ENCODE data around the gene NDUFA11.

The NDUFA11 gene

DNA sequence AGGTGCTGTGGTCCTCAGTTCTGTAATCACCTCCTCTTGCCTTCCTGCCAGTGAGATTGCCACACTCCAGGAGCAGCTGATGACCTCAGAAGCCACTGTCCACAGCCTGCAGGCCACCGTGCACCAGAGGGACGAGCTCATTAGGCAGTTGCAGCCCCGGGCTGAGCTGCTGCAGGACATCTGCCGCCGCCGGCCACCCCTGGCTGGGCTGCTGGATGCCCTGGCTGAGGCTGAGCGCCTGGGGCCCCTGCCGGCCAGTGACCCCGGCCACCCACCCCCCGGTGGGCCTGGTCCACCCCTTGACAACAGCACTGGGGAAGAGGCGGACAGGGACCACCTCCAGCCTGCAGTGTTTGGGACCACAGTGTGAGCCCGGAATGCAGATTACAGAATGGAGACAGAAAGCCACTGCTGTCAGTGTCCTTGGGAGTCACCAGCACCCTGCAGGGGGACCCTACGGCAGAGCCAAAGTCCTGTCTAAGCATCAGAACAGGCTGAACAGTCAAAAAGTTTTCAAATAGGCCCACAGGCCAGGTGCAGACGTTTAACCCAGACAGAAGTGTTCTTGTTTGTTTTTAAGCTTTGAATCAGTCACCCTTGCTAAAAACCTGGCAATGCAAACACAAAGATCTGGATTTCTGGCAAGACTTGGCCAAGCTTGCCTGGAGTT is 5.3 kb upstream of the NDUFA11 start:
- DNase-seq (ENCODE audit: low read depth) = no peak

- DNase-seq (ENCODE audit: low read depth) = no peak
Observed at GRCh38 chr19:5907241-5907640, 3.7 kb upstream of the NDUFA11 start.

GRCh38 chr19:5905114-5905778 is 1.7 kb upstream of the NDUFA11 start:
- no peak for DNase-seq (ENCODE audit: low read depth)

- DNase-seq (ENCODE audit: low read depth) = peak; percentile 99
Observed at GRCh38 chr19:5904352-5905113, 943 bp upstream of the NDUFA11 start, which contains the start of gene VMAC. Gene VMAC, plus strand, starts transcription at chr19:5904872. Its CDS starts 19 bp downstream, at chr19:5904891.

DNA sequence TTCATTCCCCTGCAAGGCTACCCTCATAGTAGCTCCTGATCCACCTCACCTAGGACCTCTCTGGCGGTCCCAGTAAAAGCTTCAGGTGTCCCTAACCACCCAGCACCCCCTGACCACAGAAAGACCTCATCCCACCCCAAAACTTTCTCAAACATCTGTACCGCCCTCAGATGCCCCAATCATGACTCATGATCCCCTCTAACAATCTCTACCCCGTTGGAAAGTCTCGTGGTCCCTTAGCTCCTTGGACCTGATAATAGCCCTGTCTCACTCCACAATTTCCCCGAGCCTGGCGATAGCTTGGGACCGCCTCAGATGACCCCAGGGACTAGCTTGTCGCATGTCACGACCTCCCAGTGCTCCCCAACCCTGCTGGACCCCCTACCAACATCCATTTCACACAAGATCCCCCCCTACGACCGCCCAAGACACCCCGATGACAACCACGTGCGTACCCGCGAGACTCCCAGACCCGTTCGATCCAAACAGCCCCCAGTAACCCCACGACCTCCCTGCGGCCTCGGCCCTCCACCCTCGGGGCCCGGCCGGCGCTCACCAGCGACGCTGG is 450 bp downstream of the NDUFA11 start:
- DNase-seq (ENCODE audit: low read depth) = peak; percentile 19

DNA sequence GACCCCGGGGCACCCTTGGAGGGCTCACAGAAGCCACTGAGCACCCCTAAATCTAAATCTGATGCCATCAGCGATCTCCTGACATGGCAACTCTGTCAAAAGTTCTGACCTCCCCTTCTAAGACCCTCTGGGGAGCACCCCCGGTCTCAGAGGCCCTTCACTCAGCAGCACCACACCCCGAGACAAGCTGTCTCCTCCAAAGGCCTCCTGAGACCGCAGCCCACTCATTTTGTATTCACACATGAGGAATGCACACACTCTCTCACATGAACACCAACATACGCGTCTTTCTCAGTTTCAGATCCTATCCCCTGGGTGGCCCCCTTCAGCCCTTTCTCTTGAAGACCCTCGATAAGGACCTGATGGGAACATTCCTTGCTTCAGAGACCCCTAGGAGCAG is 2.6 kb downstream of the NDUFA11 start:
- DNase-seq (ENCODE audit: low read depth) = no peak

DNA sequence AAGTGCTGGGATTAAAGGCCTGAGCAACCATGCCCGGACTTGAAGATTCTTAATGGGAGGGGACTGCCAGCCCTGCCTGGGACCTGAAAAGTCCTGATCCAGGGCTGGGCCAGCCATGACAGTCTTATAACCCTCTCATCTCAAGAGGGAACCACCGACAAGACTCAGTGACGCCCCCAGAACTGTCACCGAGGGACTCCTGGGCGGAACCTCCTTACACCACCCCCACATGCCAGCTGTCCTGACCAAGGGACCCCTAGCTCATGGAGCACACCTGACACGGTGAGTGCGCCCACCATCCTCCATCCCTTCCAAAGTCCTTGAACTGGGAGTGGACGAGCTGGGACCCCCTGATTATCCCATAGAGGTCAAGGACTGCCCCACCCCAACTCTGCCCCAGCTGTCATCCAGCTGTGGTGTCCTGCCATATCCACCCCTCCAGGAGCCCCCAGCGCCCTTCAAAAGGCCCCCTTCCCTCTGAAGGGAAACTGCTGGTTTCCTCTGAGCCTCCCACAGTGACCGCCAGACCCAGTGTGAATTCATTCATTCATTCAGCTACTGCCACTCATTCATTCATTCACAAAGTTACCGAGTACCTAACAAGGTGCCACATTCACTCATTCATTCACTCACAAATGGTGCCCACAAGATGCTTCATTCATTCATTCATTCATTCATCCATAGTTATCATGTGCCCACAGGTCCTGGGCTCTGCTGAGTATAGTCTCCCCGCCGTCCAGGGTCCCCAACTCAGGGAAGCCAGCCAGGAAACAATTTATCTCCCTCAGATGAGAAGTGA is 3.7 kb downstream of the NDUFA11 start:
- DNase-seq (ENCODE audit: low read depth) = no peak

DNA sequence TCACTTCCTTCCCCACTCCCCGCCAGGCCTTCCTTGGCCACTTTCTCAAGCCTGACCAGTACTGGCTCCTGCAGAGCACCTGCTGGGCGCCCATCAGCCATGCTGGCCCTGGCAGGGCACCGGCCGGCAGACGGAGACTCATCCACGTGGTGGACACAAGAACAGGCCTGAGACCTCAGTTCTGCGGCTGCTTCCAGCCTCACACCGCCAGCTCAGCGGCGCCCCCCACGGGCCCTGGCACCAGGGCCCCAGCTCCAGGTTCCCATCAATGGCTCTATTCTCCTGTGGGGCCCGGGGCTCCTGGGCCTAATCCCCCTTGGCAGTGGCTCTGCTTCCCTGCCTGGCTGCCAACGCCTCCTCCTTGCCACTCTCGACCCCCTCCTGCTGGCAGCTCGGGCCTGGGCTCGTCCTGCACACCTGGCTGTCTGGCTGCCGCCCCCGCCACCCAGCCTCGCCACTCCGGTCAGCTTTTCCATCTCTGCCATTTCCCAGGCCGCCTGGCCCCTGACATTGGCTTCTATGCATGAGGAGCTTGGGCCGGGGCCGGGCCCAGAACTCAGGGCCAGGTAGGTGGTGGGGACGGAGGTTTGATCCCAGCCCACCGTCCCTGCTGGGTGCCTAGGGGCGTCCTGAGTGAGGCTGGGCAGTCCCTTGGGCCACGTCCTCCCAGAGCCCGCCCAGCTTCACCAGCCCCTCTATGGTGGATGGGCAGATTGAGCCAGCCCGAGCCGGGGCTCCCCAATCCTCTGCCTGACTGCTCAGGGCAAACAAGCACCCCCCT is 6.2 kb downstream of the NDUFA11 start:
- no peak for DNase-seq (ENCODE audit: low read depth)

DNA sequence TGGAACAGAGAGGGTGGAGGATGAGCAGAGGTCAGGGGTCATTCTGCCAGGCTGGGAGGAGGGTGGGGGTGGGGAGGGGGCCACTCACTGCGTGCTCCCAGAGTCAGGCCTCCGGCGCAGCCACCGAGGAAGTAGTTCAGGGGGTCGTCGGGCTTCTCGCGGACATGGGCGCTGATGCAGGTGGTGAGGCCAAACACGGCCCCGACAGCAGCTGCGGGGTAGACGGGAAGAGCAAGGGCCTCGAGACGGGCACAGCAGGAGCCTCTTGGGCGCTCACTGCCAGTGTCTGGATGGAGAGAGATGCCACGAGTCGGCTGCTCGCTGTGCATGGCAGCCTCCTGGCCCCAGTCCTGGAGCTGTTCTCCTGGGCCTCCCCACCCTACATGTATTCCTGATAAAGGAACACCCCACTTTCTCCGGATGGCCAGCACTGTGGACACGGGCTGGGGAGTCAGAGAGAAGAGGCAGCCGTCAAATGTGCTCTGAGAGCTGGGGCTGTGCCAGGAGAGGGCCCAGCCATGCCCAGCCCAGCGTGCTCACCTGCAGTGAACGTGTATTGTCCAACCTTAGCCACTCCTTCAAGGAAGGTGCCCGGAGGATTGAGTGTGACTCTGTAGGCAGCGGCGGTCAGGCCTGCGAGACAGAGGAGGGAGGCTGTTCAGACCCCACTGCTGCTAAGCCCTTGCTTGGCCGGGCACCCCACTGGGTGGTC is 7.1 kb downstream of the NDUFA11 start:
- no peak for DNase-seq (ENCODE audit: low read depth)

DNA sequence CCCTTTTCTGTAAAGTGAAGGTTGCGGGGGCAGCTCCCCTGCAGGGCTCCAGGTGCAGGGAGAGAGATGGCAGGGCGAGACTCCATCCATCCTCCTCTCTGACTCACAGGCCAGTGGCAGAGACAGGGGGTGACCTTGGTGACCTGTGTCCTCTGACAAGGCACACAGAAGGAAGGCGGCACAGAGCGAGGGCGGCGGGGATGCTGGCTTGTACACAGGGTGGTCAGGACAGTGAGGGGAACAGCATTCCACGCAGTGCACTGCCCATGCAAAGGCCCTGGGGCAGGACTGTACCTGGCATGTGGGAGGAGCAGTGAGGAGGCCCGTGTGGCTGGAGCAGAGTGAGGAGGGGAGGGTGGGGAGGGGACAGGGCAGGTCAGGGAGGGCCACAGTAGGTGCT is 7.7 kb downstream of the NDUFA11 start:
- DNase-seq (ENCODE audit: low read depth) = no peak

DNA sequence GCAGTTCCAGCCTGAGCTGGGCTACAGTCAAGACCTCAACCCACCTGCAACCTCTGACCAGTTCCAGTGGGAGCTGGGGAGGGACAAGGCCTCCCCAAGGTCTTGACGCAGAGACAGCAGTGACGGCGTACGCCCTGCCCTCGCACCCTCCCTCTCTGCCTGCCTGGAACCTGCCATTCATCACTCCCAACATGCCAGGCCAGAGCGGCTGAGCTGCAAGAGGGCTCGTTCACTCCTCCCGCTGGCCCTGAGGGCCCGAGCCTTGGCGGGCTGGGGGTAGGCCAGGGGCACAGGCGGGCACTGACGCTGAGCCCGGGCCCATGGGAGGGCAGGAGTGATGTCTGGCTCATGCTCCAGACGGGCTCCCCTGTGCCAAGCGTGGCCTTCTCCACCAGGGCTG is 8.2 kb downstream of the NDUFA11 start:
- DNase-seq (ENCODE audit: low read depth) = no peak

- no peak for DNase-seq (ENCODE audit: low read depth)
Observed at GRCh38 chr19:5894704-5895349, 8.8 kb downstream of the NDUFA11 start.

- DNase-seq (ENCODE audit: low read depth) = no peak
Observed at GRCh38 chr19:5893907-5894703, 9.5 kb downstream of the NDUFA11 start.

GRCh38 chr19:5893296-5893903 is 10.2 kb downstream of the NDUFA11 start:
- no peak for DNase-seq (ENCODE audit: low read depth)

- no peak for DNase-seq (ENCODE audit: low read depth)
Observed at GRCh38 chr19:5892772-5893275, 10.8 kb downstream of the NDUFA11 start.

- no peak for DNase-seq (ENCODE audit: low read depth)
Observed at GRCh38 chr19:5891938-5892771, 11.4 kb downstream of the NDUFA11 start.

GRCh38 chr19:5891572-5891937 is 12.0 kb downstream of the NDUFA11 start:
- DNase-seq (ENCODE audit: low read depth) = no peak

GRCh38 chr19:5890099-5890498 is 13.5 kb downstream of the NDUFA11 start:
- DNase-seq (ENCODE audit: low read depth) = no peak
